ENCODE results near the gene FNBP1. TPM values are rescaled to one million over a fixed set of nuclear protein-coding genes. Genes with fewer than 3 reads are reported as not detected.
A peak's percentile ranks its signal among the peaks of the same experiment; 100 is the strongest.
"Not testable (repeated sequence)": the region's sequence is repeated elsewhere in the genome, so short reads cannot be mapped to it uniquely, and the experiment has no call there.

FNBP1 gene
- polyA plus RNA-seq, 1 of the 3 experiments (the other 2 are of a cell fraction) = 11.0 TPM

DNA sequence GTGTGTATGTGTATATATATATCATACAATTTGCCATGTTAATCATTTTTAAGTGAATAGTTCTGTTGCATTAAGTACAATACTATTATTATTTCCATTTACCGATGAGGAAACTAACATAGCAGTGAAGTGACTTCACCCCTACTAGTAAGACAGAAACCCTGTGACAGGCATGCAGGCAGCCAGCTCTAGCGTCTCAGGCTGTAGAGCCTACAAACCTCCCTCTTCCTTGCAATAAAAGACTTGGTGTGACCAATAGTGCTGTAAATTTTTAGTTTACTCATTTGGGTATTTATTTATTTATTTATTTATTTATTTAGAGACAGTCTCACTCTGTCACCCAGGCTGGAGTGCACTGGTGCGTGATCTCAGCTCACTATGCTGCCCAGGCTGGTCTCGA, 24.7 kb downstream of the FNBP1 start:
- Histone ChIP-seq H3K9me3 (no peaks in the 10 kb centered on the region), H3F3A (replicated peaks; ENCODE audit: insufficient read depth) (peaks cover 10% of the 10 kb centered on the region), H3K9ac (no peak overlapping the region), H3K79me2 (ENCODE audit: insufficient read depth) (peaks cover 48% of the 10 kb centered on the region), H3K4me2 (no peak overlapping the region), H3K27me3 (ENCODE audit: insufficient read depth) (no peaks in the 10 kb centered on the region), H4K20me1 (ENCODE audit: insufficient read depth) (peaks cover 25% of the 10 kb centered on the region), H3K4me1 (ENCODE audit: control insufficient read depth in 1 of 2, insufficient read depth in 2 of 2, low read depth in 1 of 2, low read length in 1 of 2) (no peaks in the 10 kb centered on the region; a peak in 1 of 4 replicates), H3K9me2 (no peaks in the 10 kb centered on the region), H3K4me3 (ENCODE audit: low read depth in 2 of 2, low read length in 1 of 2) (no peak overlapping the region), H3K36me3 (replicated peaks in 1 of 2; ENCODE audit: control insufficient read depth in 1 of 2, insufficient read depth in 2 of 2, low read length in 1 of 2) (peaks cover 0 to 4% of the 10 kb centered on the region in 2 experiments), H3K27ac (ENCODE audit: low read depth in 2 of 2, low read length in 1 of 2) (no peak overlapping the region), H2AFZ (ENCODE audit: low read depth) (no peak overlapping the region)
- ChIA-PET CTCF (interaction anchor here (1.1 kb wide), 1 partner anchor 12 kb away, joined by 3 read pairs; no protein-coding TSS in a partner anchor), POLR2A (no interaction called here)
- TF ChIP-seq NFIC (IDR thresholded peaks at IDR 0.05; ENCODE audit: borderline replicate concordance) (no peak), TCF12 (IDR thresholded peaks at IDR 0.05) (no peak), EP300 (IDR thresholded peaks at IDR 0.05; ENCODE audit: borderline replicate concordance in 1 of 2, low read depth in 1 of 2, low read length in 1 of 2) (no peak), RXRA (IDR thresholded peaks at IDR 0.05; ENCODE audit: borderline replicate concordance, low read depth) (no peak), SIN3A (IDR thresholded peaks at IDR 0.05; ENCODE audit: borderline replicate concordance, low read depth, low read length) (no peak), FOSL2 (IDR thresholded peaks at IDR 0.05; ENCODE audit: borderline replicate concordance, low read depth) (no peak)
- TF ChIP-seq, protein P1, sequence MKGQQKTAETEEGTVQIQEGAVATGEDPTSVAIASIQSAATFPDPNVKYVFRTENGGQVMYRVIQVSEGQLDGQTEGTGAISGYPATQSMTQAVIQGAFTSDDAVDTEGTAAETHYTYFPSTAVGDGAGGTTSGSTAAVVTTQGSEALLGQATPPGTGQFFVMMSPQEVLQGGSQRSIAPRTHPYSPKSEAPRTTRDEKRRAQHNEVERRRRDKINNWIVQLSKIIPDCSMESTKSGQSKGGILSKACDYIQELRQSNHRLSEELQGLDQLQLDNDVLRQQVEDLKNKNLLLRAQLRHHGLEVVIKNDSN (IDR thresholded peaks at IDR 0.05; ENCODE audit: borderline replicate concordance, low read depth) = no peak
- TF ChIP-seq, protein P2, sequence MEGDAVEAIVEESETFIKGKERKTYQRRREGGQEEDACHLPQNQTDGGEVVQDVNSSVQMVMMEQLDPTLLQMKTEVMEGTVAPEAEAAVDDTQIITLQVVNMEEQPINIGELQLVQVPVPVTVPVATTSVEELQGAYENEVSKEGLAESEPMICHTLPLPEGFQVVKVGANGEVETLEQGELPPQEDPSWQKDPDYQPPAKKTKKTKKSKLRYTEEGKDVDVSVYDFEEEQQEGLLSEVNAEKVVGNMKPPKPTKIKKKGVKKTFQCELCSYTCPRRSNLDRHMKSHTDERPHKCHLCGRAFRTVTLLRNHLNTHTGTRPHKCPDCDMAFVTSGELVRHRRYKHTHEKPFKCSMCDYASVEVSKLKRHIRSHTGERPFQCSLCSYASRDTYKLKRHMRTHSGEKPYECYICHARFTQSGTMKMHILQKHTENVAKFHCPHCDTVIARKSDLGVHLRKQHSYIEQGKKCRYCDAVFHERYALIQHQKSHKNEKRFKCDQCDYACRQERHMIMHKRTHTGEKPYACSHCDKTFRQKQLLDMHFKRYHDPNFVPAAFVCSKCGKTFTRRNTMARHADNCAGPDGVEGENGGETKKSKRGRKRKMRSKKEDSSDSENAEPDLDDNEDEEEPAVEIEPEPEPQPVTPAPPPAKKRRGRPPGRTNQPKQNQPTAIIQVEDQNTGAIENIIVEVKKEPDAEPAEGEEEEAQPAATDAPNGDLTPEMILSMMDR (IDR thresholded peaks at IDR 0.05) = no peak
- TF ChIP-seq, protein P3, sequence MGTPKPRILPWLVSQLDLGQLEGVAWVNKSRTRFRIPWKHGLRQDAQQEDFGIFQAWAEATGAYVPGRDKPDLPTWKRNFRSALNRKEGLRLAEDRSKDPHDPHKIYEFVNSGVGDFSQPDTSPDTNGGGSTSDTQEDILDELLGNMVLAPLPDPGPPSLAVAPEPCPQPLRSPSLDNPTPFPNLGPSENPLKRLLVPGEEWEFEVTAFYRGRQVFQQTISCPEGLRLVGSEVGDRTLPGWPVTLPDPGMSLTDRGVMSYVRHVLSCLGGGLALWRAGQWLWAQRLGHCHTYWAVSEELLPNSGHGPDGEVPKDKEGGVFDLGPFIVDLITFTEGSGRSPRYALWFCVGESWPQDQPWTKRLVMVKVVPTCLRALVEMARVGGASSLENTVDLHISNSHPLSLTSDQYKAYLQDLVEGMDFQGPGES (IDR thresholded peaks at IDR 0.05; ENCODE audit: low read depth, low read length) = no peak
- 93% methylated on average over 4 of the region's 4 CpGs for WGBS (ENCODE audit: low lambda C conversion rate)
- no peak for DNase-seq

GRCh38 chr9:130017510-130017909, 25.5 kb downstream of the FNBP1 start:
- H3K4me3 ChIP-seq (ENCODE audit: low read depth in 2 of 2, low read length in 1 of 2); H3K9ac ChIP-seq; H3F3A ChIP-seq (replicated peaks; ENCODE audit: insufficient read depth); H2AFZ ChIP-seq (ENCODE audit: low read depth); H3K36me3 ChIP-seq (replicated peaks in 1 of 2; ENCODE audit: control insufficient read depth in 1 of 2, insufficient read depth in 2 of 2, low read length in 1 of 2); H3K4me2 ChIP-seq; H3K27me3 ChIP-seq (ENCODE audit: insufficient read depth); H3K9me2 ChIP-seq; DNase-seq; H3K9me3 ChIP-seq; H3K4me1 ChIP-seq (ENCODE audit: control insufficient read depth in 1 of 2, insufficient read depth in 2 of 2, low read depth in 1 of 2, low read length in 1 of 2): not testable (repeated sequence)
- peak overlapping the region in 1 of 2 experiments; percentile 77; a peak in 2 of 4 replicates for H3K27ac ChIP-seq (ENCODE audit: low read depth in 2 of 2, low read length in 1 of 2)
- ChIA-PET POLR2A (interaction anchor here (0.7 kb wide), 1 partner anchor 10 kb away, joined by 3 read pairs; no protein-coding TSS in a partner anchor), CTCF (interaction anchor here (0.7 to 0.9 kb wide), 2 partner anchors 10 to 15 kb away, joined by 3 read pairs; no protein-coding TSS in a partner anchor)
- WGBS (ENCODE audit: low lambda C conversion rate) = 93% methylated on average over 6 of the region's 8 CpGs
- peaks cover 44% of the 10 kb centered on the region for H3K79me2 ChIP-seq (ENCODE audit: insufficient read depth)
- H4K20me1 ChIP-seq (ENCODE audit: insufficient read depth) = peaks cover 20% of the 10 kb centered on the region
